ENCODE data around the gene ERGIC3.

DNA sequence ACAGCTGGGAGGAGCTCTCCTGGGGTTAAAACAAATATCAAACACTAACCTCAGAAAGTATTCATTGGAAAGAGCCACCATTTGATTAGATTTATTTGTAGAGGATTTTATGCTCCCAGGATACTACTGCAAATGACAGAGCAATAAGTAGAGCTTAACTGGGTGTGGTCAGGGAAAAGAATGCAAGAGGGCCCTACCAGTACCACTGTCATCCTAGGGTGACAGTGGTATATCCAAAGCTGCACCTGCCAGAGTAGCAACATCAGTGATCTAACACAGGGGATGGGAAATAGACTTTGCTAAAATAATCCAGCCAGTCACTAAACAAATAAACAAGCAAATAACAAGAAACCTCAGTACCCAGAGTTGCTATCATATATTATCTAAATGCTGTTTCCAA is 29.7 kb downstream of the ERGIC3 start:
- TF ChIP-seq, protein P1, sequence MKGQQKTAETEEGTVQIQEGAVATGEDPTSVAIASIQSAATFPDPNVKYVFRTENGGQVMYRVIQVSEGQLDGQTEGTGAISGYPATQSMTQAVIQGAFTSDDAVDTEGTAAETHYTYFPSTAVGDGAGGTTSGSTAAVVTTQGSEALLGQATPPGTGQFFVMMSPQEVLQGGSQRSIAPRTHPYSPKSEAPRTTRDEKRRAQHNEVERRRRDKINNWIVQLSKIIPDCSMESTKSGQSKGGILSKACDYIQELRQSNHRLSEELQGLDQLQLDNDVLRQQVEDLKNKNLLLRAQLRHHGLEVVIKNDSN (IDR thresholded peaks at IDR 0.05): no peak
- no peak for TF ChIP-seq EGR1 (IDR thresholded peaks at IDR 0.05)
